ENCODE results near the gene OR10G6. TPM values are rescaled to one million over a fixed set of nuclear protein-coding genes. Genes with fewer than 3 reads are reported as not detected.

The OR10G6 gene
- polyA plus RNA-seq, 1 of the 3 experiments (the other 2 are of a cell fraction): not detected

DNA sequence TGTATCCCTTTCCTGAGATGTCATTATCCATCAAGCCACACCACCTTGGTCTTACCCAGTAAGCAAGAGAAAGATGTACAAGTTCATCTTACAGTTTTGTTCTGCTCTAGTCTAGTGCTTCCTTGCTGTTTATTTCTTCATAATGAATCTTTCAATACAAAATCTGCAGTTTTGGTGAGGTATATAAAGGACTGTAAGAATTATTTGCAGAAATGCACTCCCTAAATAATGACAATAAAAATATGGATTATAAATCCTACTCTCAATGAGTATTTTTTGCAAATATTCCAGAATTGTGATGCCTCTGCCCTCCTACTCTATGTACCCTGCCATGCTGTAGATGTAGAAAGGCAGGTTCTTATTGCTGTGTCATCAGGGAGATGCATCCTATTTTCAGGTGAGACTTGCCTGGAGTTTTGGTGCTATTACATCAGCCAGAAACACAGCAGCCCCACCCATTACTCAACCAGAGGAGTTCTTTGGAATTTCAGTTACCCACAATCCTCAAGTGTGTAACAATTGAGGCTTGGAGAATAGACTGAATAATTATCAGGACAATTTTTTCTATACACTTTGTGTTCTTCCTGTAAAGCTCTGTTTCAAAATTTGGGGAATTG is 17.1 kb downstream of the OR10G6 start, which contains the start of gene OR10S1:
TSS of gene OR10S1 (minus strand) at position 51 of the 617 bp plus-strand sequence. CDS start 117 bp downstream, outside the sequence.
- H3K9ac ChIP-seq: no peak within 1 kb of the TSS
- no peaks in the 10 kb centered on the region for H4K20me1 ChIP-seq (ENCODE audit: insufficient read depth)
- H3F3A ChIP-seq (replicated peaks; ENCODE audit: insufficient read depth): peaks cover 8% of the 10 kb centered on the region
- no peaks in the 10 kb centered on the region; the same call in 1 of the 2 replicates for H3K9me3 ChIP-seq
- H2AFZ ChIP-seq (ENCODE audit: low read depth): no peak within 1 kb of the TSS
- TF ChIP-seq RFX5 (IDR thresholded peaks at IDR 0.05; ENCODE audit: low read length): no peak
- TF ChIP-seq, protein P1, sequence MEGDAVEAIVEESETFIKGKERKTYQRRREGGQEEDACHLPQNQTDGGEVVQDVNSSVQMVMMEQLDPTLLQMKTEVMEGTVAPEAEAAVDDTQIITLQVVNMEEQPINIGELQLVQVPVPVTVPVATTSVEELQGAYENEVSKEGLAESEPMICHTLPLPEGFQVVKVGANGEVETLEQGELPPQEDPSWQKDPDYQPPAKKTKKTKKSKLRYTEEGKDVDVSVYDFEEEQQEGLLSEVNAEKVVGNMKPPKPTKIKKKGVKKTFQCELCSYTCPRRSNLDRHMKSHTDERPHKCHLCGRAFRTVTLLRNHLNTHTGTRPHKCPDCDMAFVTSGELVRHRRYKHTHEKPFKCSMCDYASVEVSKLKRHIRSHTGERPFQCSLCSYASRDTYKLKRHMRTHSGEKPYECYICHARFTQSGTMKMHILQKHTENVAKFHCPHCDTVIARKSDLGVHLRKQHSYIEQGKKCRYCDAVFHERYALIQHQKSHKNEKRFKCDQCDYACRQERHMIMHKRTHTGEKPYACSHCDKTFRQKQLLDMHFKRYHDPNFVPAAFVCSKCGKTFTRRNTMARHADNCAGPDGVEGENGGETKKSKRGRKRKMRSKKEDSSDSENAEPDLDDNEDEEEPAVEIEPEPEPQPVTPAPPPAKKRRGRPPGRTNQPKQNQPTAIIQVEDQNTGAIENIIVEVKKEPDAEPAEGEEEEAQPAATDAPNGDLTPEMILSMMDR (IDR thresholded peaks at IDR 0.05): no peak
- TF ChIP-seq SIN3A (IDR thresholded peaks at IDR 0.05; ENCODE audit: borderline replicate concordance, low read depth, low read length): no peak
- TF ChIP-seq MAX (IDR thresholded peaks at IDR 0.05; ENCODE audit: low read depth): no peak
- no peak for TF ChIP-seq NFIC (IDR thresholded peaks at IDR 0.05; ENCODE audit: borderline replicate concordance)
- TF ChIP-seq EZH2phosphoT487 (IDR thresholded peaks at IDR 0.05; ENCODE audit: borderline replicate concordance, low read depth): no peak
- TF ChIP-seq RCOR1 (IDR thresholded peaks at IDR 0.05; ENCODE audit: low read length): no peak
- TF ChIP-seq FOSL2 (IDR thresholded peaks at IDR 0.05; ENCODE audit: borderline replicate concordance, low read depth): no peak
- no peaks in the 10 kb centered on the region for H3K9me2 ChIP-seq
- no peaks in the 10 kb centered on the region for H3K79me2 ChIP-seq (ENCODE audit: insufficient read depth)
- H3K36me3 ChIP-seq (replicated peaks in 1 of 2; ENCODE audit: control insufficient read depth in 1 of 2, insufficient read depth in 2 of 2, low read length in 1 of 2): no peaks in the 10 kb centered on the region
- ChIA-PET POLR2A (no interaction called here), CTCF (no interaction called here)
- no peak for DNase-seq
- no peaks in the 10 kb centered on the region for H3K4me1 ChIP-seq (ENCODE audit: control insufficient read depth in 1 of 2, insufficient read depth in 2 of 2, low read depth in 1 of 2, low read length in 1 of 2)
- no peak within 1 kb of the TSS for H3K4me2 ChIP-seq
- H3K4me3 ChIP-seq (ENCODE audit: low read depth in 2 of 2, low read length in 1 of 2): no peak within 1 kb of the TSS
- no peak within 1 kb of the TSS for H3K27ac ChIP-seq (ENCODE audit: low read depth in 2 of 2, low read length in 1 of 2)
- H3K27me3 ChIP-seq (ENCODE audit: insufficient read depth): no peaks in the 10 kb centered on the region; the same call in 1 of the 2 replicates

- H4K20me1 ChIP-seq (ENCODE audit: insufficient read depth): no peaks in the 10 kb centered on the region
- H3K4me3 ChIP-seq (ENCODE audit: low read depth in 2 of 2, low read length in 1 of 2): no peak overlapping the region
- H3F3A ChIP-seq (replicated peaks; ENCODE audit: insufficient read depth): peaks cover 8% of the 10 kb centered on the region
- CTCF ChIA-PET: no interaction called here
- H3K4me2 ChIP-seq: no peak overlapping the region
- no peaks in the 10 kb centered on the region for H3K36me3 ChIP-seq (replicated peaks in 1 of 2; ENCODE audit: control insufficient read depth in 1 of 2, insufficient read depth in 2 of 2, low read length in 1 of 2)
- no peaks in the 10 kb centered on the region for H3K4me1 ChIP-seq (ENCODE audit: control insufficient read depth in 1 of 2, insufficient read depth in 2 of 2, low read depth in 1 of 2, low read length in 1 of 2)
- H3K27me3 ChIP-seq (ENCODE audit: insufficient read depth): no peaks in the 10 kb centered on the region; the same call in 1 of the 2 replicates
- TF ChIP-seq EZH2phosphoT487 (IDR thresholded peaks at IDR 0.05; ENCODE audit: borderline replicate concordance, low read depth): no peak
- POLR2A ChIA-PET: no interaction called here
- H3K9me3 ChIP-seq: no peaks in the 10 kb centered on the region
- H2AFZ ChIP-seq (ENCODE audit: low read depth): no peak overlapping the region
- H3K79me2 ChIP-seq (ENCODE audit: insufficient read depth): no peaks in the 10 kb centered on the region
- H3K27ac ChIP-seq (ENCODE audit: low read depth in 2 of 2, low read length in 1 of 2): no peak overlapping the region
- 60% methylated on average over 14 of the region's 18 CpGs for WGBS (ENCODE audit: low lambda C conversion rate)
- no peak overlapping the region for H3K9ac ChIP-seq
- no peak for DNase-seq
- H3K9me2 ChIP-seq: no peaks in the 10 kb centered on the region
These were observed 18.0 kb downstream of the OR10G6 start for GRCh38 chr11:123976770-123977560.
